Fibroblast of the aortic adventitia (primary cell): ENCODE results near the gene GGA3. TPM values are rescaled to one million over a fixed set of nuclear protein-coding genes. Genes with fewer than 3 reads are reported as not detected.

ENCODE experiments used
- DNase-seq: peaks from one replicate; pipeline ENCODE4 v3.0.0-alpha.2; 2010; ENCODE audit warnings: low read depth
- H3K4me3 ChIP-seq: 2 replicates; pipeline ENCODE4 v1.5.1; 2011; ENCODE audit warnings: low read depth, mild to moderate bottlenecking, control low read depth, low read length, moderate library complexity
- CTCF ChIP-seq: IDR thresholded peaks from 2 replicates; pipeline ENCODE4 v1.5.1; 2011; ENCODE audit warnings: mild to moderate bottlenecking, low read length, control low read depth, inconsistent platforms; ENCODE audit not compliant: insufficient read depth
- total RNA-seq: library from RNA; depleted of rRNA; stranded (reverse); fragments of >200 nt; gene quantifications from 2 replicates; pipeline ENCODE4 v1.2.3, GENCODE V29; 2012; ENCODE audit warnings: low replicate concordance

Gene GGA3
- total RNA-seq, 1 donor: 14.0 TPM

GRCh38 chr17:75238684-75239191, 22.7 kb downstream of the GGA3 start:
- DNase-seq: peak; percentile 64
- H3K4me3 ChIP-seq: no peak overlapping the region
- peak; percentile 84 for TF ChIP-seq CTCF

- DNase-seq: no peak
- TF ChIP-seq CTCF: no peak
- H3K4me3 ChIP-seq: no peak overlapping the region
Measured at GRCh38 chr17:75238020-75238580, 23.3 kb downstream of the GGA3 start.

DNA sequence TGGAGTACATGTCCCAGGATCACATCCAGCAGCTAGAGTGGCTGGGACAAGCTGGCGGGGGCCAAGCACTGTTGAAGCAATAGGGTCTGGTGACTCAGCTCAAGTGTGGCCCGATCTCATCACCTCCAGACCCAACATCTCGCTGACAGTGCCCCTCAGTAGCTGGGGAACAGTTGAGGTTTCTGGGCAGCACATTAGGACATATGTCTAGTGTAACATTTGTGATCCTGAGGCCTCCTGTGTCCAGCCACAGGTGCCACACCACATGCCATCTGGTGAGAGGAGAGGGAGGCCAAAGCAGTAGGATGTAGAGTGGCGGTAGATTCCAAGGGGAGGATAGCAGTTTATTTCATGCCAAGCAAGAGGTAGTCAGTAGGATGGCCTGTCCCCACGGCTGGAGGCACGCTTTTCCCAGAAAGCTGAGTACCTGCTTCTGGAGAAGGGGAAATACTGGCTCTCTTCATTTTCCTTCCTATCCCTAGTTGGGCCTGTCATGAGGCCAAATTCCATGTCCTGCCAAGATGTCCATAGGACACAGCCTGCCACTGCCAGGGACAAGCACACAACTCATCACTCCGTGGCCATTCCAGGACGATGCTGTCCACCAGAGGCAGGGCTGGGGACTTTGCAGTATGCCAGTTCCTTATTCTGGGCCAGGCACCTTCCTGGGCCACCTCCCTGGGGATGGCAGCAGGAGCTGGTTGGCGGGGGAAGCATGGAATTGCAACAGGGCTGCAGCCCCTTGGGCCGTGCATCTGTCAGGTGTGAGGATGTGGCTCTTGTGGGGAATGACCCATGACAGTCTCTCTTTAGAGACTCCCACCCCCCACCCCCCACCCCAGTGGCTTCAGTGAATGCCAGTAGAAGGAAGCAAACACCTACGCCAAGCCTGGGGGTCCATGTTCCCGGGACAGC, 24.0 kb downstream of the GGA3 start:
- H3K4me3 ChIP-seq: no peak overlapping the region
- DNase-seq: no peak
- no peak for TF ChIP-seq CTCF

GRCh38 chr17:75232786-75233185, 28.6 kb downstream of the GGA3 start:
- no peak for TF ChIP-seq CTCF
- DNase-seq: no peak
- no peak overlapping the region for H3K4me3 ChIP-seq

DNA sequence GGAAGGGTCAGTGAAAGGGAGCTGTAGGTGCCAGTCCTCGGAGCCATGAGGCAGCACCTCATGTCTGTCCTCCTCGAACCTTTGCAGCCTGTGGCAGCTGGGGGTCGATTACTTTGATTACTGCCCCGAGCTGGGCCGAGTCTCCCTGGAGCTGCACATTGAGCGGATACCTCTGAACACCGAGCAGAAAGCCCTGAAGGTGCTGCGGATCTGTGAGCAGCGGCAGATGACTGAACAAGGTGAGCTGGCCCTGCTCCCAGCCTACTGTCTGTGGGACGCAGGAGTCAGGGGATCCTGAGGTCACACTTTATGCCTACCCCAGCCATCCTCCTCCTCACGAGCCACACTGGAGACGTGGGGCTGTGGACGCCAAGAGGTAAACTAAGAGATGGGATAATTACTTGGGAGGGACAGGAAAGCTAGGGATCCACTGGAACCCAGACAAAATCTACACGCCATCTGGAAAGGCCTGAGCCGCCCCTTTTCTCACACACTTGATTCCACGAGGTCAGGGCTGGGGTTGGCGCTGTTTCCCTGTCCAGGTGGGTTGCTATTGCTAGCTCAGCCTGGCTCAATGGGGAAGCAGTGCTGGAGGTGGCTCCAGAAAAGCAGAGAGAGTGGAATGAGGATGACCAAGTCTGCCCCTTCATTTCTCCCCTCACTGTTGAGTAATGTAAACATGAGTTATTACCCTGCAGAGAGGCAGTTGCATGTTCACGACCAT, 29.5 kb downstream of the GGA3 start:
- H3K4me3 ChIP-seq: no peak overlapping the region
- no peak for TF ChIP-seq CTCF
- DNase-seq: no peak

- no peak for DNase-seq
- H3K4me3 ChIP-seq: no peak overlapping the region
- TF ChIP-seq CTCF: no peak
Measured at GRCh38 chr17:75231071-75231470, 30.3 kb downstream of the GGA3 start.
